K562 (cell line): ENCODE data around the gene HEMK1. TPM values are rescaled to one million over a fixed set of nuclear protein-coding genes. Genes with fewer than 3 reads are reported as not detected.
A peak's percentile ranks its signal among the peaks of the same experiment; 100 is the strongest.

Source experiments
- ATAC-seq: fragments of 200-7000 bp; cut with Tn5 transposase; 3 replicates; pipeline ENCODE4 v1.9.1; 2020; ENCODE audit warnings: moderate library complexity
- BruUV-seq: library from RNA; stranded (reverse); fragments of 400-500 nt; replicated peaks from 2 replicates; lab custom pipeline; 2021; lab: Mats Ljungman, UMichigan
- CTCF ChIA-PET: fragments of 300-600 bp; formaldehyde crosslinking; extraction: SDS; loops from one replicate; lab custom pipeline; 2021; ENCODE audit warnings: low intra/inter-chr PET ratio; lab: Yijun Ruan, JAX
- POLR2A ChIA-PET: fragments of 300-600, 350-650 bp; sonication (Branson Sonifier 250); formaldehyde crosslinking; extraction: SDS; loops from one replicate; lab custom pipeline; 2021; ENCODE audit warnings: antibody characterized with exemption, inconsistent platforms; lab: Yijun Ruan, JAX
- DNase-seq, 4 experiments: peaks; one replicate each; pipeline versions ENCODE4 v3.0.0 to v3.0.0-alpha.2; 2011 to 2018; ENCODE audit warnings: low spot score in 3 of 4, mixed read lengths in 3 of 4; ENCODE audit errors: extremely low read depth in 1 of 4
- FAIRE-seq: peaks from 2 replicates; lab custom pipeline; 2011; peaks lifted over from hg19 to GRCh38; lab: Jason Lieb, UNC
- H2AFZ ChIP-seq: 2 replicates; pipeline ENCODE4 v1.6.0; 2011; ENCODE audit warnings: low read depth, low read length, control low read depth, inconsistent platforms
- H3K27ac ChIP-seq: fragments of 200-600 bp; 3 replicates; pipeline ENCODE4 v1.8.0; 2011; ENCODE audit warnings: low read depth, mild to moderate bottlenecking, control low read depth, inconsistent platforms, low read length, moderate library complexity, mixed read lengths; ENCODE audit errors: extremely low read depth
- H3K27me3 ChIP-seq, 2 experiments: fragments of 300-600 bp in 1 of 2; 2 replicates in 1 of 2; 3 replicates in 1 of 2; pipeline versions ENCODE4 v1.6.0 to v1.8.0; 2011; ENCODE audit warnings: inconsistent platforms in 2 of 2, low read length in 2 of 2, mild to moderate bottlenecking in 1 of 2, mixed read lengths in 1 of 2, moderate library complexity in 1 of 2; ENCODE audit not compliant: control insufficient read depth in 2 of 2, insufficient read depth in 2 of 2
- H3K36me3 ChIP-seq: fragments of 300-600 bp; 3 replicates; pipeline ENCODE4 v1.8.0; 2011; ENCODE audit warnings: mild to moderate bottlenecking, low read length, inconsistent platforms; ENCODE audit not compliant: control insufficient read depth, insufficient read depth
- H3K4me1 ChIP-seq, 2 experiments: fragments of 200-600 bp in 1 of 2; replicated peaks in 1 of 2; 2 replicates in 1 of 2; 3 replicates in 1 of 2; pipeline versions ENCODE4 v1.5.1 to v1.8.0; 2011; ENCODE audit warnings: inconsistent platforms in 2 of 2, low read length in 2 of 2, mild to moderate bottlenecking in 1 of 2, mixed read lengths in 1 of 2, moderate library complexity in 1 of 2; ENCODE audit not compliant: control insufficient read depth in 2 of 2, insufficient read depth in 2 of 2
- H3K4me2 ChIP-seq: 2 replicates; pipeline ENCODE4 v1.6.1; 2011; ENCODE audit warnings: low read length, control low read depth, inconsistent platforms, mixed read lengths; ENCODE audit not compliant: insufficient read depth
- H3K4me3 ChIP-seq: fragments of 200-600 bp; sonication (generic), shearing (Covaris generic); 2 replicates; pipeline ENCODE4 v1.5.1; 2016; ENCODE audit warnings: control low read depth, inconsistent platforms
- H3K79me2 ChIP-seq: fragments of 200-600 bp; 3 replicates; pipeline ENCODE4 v1.8.0; 2011; ENCODE audit warnings: low read length, inconsistent platforms; ENCODE audit not compliant: control insufficient read depth, insufficient read depth
- H3K9ac ChIP-seq, 2 experiments: 2 replicates each; pipeline versions ENCODE4 v1.6.0 to v1.6.1; 2011; ENCODE audit warnings: low read depth in 2 of 2, low read length in 2 of 2, control low read depth in 1 of 2, inconsistent platforms in 1 of 2, mild to moderate bottlenecking in 1 of 2, mixed read lengths in 1 of 2; ENCODE audit not compliant: insufficient read depth in 1 of 2
- H3K9me1 ChIP-seq: one replicate; pipeline ENCODE4 v1.6.0; 2011; ENCODE audit warnings: inconsistent platforms, mild to moderate bottlenecking, low read length, moderate library complexity; ENCODE audit not compliant: control insufficient read depth, insufficient read depth
- H3K9me3 ChIP-seq: replicated peaks from 2 replicates; pipeline ENCODE4 v1.5.1; 2011; ENCODE audit warnings: low read depth, low read length, inconsistent platforms; ENCODE audit not compliant: control insufficient read depth, insufficient read depth
- H4K20me1 ChIP-seq: replicated peaks from 2 replicates; pipeline ENCODE4 v1.6.1; 2011; ENCODE audit warnings: low read length, inconsistent platforms, mixed read lengths; ENCODE audit not compliant: control insufficient read depth, insufficient read depth
- CHD4 ChIP-seq: fragments of 200-600 bp; sonication (generic); IDR thresholded peaks from 3 replicates; pipeline ENCODE4 v1.6.1; 2012; ENCODE audit warnings: low read depth, mild to moderate bottlenecking, mixed read lengths, low read length, inconsistent platforms; ENCODE audit not compliant: insufficient read depth, insufficient replicate concordance, poor library complexity, severe bottlenecking
- KDM1A ChIP-seq, 2 experiments: fragments of 450-650 bp; IDR thresholded peaks; 2 replicates each; pipeline ENCODE4 v1.6.1; 2016; ENCODE audit warnings: mild to moderate bottlenecking in 2 of 2
- MAZ ChIP-seq, 2 experiments: fragments of 450-650 bp in 1 of 2; sonication (generic) in 1 of 2; formaldehyde crosslinking; IDR thresholded peaks in 1 of 2; conservative IDR thresholded peaks in 1 of 2; 2 replicates each; pipeline versions ENCODE4 v1.4.0 to v1.5.0; 2020; ENCODE audit warnings: mild to moderate bottlenecking in 1 of 2, missing genetic modification reagents in 1 of 2
- RFX5 ChIP-seq: IDR thresholded peaks from 2 replicates; pipeline ENCODE4 v1.6.1; 2011; ENCODE audit warnings: low read depth, mild to moderate bottlenecking, improper control_type of control experiment, low read length
- ZNF717 ChIP-seq: fragments of 250-450 bp; sonication (Bioruptor Pico); IDR thresholded peaks from 2 replicates; pipeline ENCODE4 v1.5.0; 2021
- WGBS: fragments of 100-300 bp; shearing (Covaris generic); methylation state at CpG from one replicate; pipeline ENCODE4 v1.1.6; 2016; ENCODE audit warnings: low coverage, mixed read lengths; ENCODE audit not compliant: insufficient coverage; ENCODE audit errors: missing lambda C conversion rate; 5-methylcytosine and 5-hydroxymethylcytosine counted together
- in situ Hi-C: fragments of 300-500 bp; cut with MboI; formaldehyde crosslinking; loops from 4 replicates; pipeline ENCODE4 v1.15.0; 2018; ENCODE audit warnings: inconsistent platforms, mixed read lengths
- intact Hi-C: fragments of 100-400 bp; cut with micrococcal nuclease; formaldehyde crosslinking; loops from 2 replicates; pipeline ENCODE4 v1.14.2; 2022
- polyA plus RNA-seq, 8 experiments: library from polyadenylated mRNA; depleted of rRNA in 4 of 8; stranded (reverse) in 5 of 8; unstranded in 3 of 8; fragments of >200 nt; fragmentation: Nextera tagmentation in 2 of 8; fragmentation: Illumina TruSeq in 1 of 8; extraction: Ambion mirVana in 2 of 8; extraction: Trizol in 1 of 8; gene quantifications; 2 replicates each; pipeline versions ENCODE4 v1.2.1 to v1.2.3, GENCODE V29; 2011 to 2014; ENCODE audit warnings: inconsistent platforms in 1 of 8, missing spikeins in 1 of 8
- total RNA-seq, 7 experiments: library from RNA; depleted of rRNA in 6 of 7; stranded (reverse); fragments of >200 nt in 6 of 7; fragmentation: Illumina TruSeq in 2 of 7; extraction: Trizol in 2 of 7; gene quantifications; 2 replicates each; pipeline versions ENCODE4 v1.2.1 to v1.2.3, GENCODE V29; 2011 to 2021; ENCODE audit warnings: low replicate concordance in 1 of 7
- TF ChIP-seq, protein P1 (sequence below): fragments of 450-650 bp; IDR thresholded peaks from 2 replicates; pipeline ENCODE4 v1.6.1; 2016; ENCODE audit warnings: low read depth, mild to moderate bottlenecking, moderate library complexity

Gene HEMK1
- total and polyA plus RNA-seq, 9 of the 15 experiments (the other 6 are each of a cell fraction or from before 2014, with no cell fraction given), result 2.0 to 16.8 (median 11.4) TPM

DNA sequence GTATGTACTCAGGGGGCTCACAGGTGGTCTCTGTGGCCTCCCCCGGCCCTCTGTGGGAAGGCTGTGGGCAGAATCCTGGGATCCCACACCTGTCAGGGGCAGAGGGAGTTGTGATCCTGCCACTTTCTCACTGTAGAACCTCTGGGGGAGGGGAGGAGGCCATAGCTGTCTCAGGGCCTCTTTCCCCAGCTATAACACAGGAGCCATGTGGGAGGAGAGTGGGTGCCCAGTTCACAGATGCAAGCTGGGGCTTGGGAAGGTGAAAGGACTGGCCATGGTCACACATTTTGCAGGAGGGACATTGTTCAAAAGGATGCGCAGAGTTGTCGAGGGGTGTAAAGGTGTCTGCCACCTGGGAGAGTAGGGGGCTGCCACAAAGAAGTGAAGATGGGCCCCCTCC lies 59.3 kb downstream of the HEMK1 start:
- intact Hi-C loops, result no loop called here
- no peak for FAIRE-seq
- peaks cover 32% of the 10 kb centered on the region for H3K79me2 ChIP-seq

DNA sequence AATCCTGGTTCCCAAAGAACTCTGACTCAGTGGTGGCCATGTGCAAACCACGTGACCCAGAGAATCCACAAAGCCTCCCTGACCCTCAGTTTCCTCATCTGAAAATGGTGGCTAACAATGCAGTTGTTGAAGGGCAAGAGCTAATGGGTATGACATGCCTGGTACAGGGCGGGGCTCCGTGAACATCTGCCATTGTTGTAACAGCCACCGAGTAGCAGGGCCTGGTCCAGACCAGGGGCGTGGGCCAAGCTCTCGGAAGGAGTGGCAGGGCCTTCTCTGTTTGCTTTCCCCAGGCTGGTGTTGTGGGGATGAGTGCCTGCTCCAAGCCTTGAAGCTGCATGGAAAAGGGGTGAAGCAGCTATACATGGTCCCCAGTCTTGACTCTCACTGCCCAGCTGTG lies 61.1 kb downstream of the HEMK1 start:
- ChIA-PET POLR2A (interaction anchor here (1.4 kb wide), 1 partner anchor 11 kb away, joined by 5 read pairs; no protein-coding TSS in a partner anchor), CTCF (no interaction called here)
- no peak overlapping the region for H2AFZ ChIP-seq
- H3K4me3 ChIP-seq, result no peak overlapping the region
- no peak overlapping the region for H3K4me2 ChIP-seq
- H3K79me2 ChIP-seq, result peaks cover 26% of the 10 kb centered on the region
- H3K27me3 ChIP-seq, result no peaks in the 10 kb centered on the region
- no peak for DNase-seq
- H3K27ac ChIP-seq, result no peak overlapping the region
- H3K9me1 ChIP-seq, result no peaks in the 10 kb centered on the region
- H3K9me3 ChIP-seq, result no peaks in the 10 kb centered on the region
- FAIRE-seq, result no peak
- no peak for ATAC-seq
- TF ChIP-seq MAZ (CRISPR knock-in tag; conservative IDR thresholded peaks at IDR 0.05 in 1 of 2, IDR thresholded peaks at IDR 0.05 in 1 of 2), result no peak
- no peak for TF ChIP-seq RFX5
- 0 out of 4 replicates have a peak overlapping the region, but pooled peaks of 1 of the 2 experiments have one; percentile 35 for H3K9ac ChIP-seq
- 100% methylated on average over 1 of the region's 6 CpGs for WGBS
- peaks cover 4 to 14% of the 10 kb centered on the region in 2 experiments for H3K4me1 ChIP-seq
- intact Hi-C loops (no loop called here), in situ Hi-C loops (loop anchor here (25.0 kb wide), 1 partner anchor 1057 kb away; no protein-coding TSS in a partner anchor)
- peaks cover 25% of the 10 kb centered on the region; the same call in 1 of the 3 replicates for H3K36me3 ChIP-seq
- peaks cover 23% of the 10 kb centered on the region for H4K20me1 ChIP-seq
- no TSS peak for BruUV-seq

More for the DNA sequence above, 59.3 kb downstream of the HEMK1 start:
- H3K27me3 ChIP-seq, result no peaks in the 10 kb centered on the region
- TF ChIP-seq KDM1A (IDR thresholded peaks at IDR 0.05) (no peak), ZNF717 (no peak), CHD4 (no peak)
- TF ChIP-seq, protein P1, sequence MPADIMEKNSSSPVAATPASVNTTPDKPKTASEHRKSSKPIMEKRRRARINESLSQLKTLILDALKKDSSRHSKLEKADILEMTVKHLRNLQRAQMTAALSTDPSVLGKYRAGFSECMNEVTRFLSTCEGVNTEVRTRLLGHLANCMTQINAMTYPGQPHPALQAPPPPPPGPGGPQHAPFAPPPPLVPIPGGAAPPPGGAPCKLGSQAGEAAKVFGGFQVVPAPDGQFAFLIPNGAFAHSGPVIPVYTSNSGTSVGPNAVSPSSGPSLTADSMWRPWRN, result no peak
- TF ChIP-seq, all 486 proteins: peak for 0
- Histone ChIP-seq H4K20me1 (peaks cover 18% of the 10 kb centered on the region), H3K9me1 (no peaks in the 10 kb centered on the region), H3K4me1 (peaks cover 4 to 14% of the 10 kb centered on the region in 2 experiments), H2AFZ (no peak overlapping the region), H3K36me3 (peaks cover 33% of the 10 kb centered on the region; the same call in 1 of the 3 replicates), H3K27ac (no peak overlapping the region), H3K9ac (no peak overlapping the region), H3K4me2 (no peak overlapping the region), H3K9me3 (no peaks in the 10 kb centered on the region), H3K4me3 (no peak overlapping the region)
- in situ Hi-C loops, result loop anchor here (25.0 kb wide), 1 partner anchor 1059 kb away; no protein-coding TSS in a partner anchor
- DNase-seq (no peak), ATAC-seq (no peak)
- no TSS peak for BruUV-seq
- 100% methylated on average over 3 of the region's 3 CpGs for WGBS
- ChIA-PET CTCF (no interaction called here), POLR2A (interaction anchor here (1.0 to 1.6 kb wide), 3 partner anchors 9 to 111 kb away, joined by 4 to 11 read pairs (median 4); no protein-coding TSS in a partner anchor)
